Smooth muscle cell (in vitro differentiated cells): ENCODE data around the gene SOX5. TPM values are rescaled to one million over a fixed set of nuclear protein-coding genes. Genes with fewer than 3 reads are reported as not detected.

Source experiments
- DNase-seq: peaks from one replicate; lab custom pipeline; 2025; ENCODE audit not compliant: unreplicated experiment; lab: John Stamatoyannopoulos, UW
- H2AFZ ChIP-seq: fragments of 200-600 bp; sonication (generic); 2 replicates; pipeline ENCODE4 v1.6.0; 2016; ENCODE audit warnings: antibody characterized with exemption, low read depth, mild to moderate bottlenecking
- H3F3A ChIP-seq: fragments of 200-600 bp; sonication (generic); 2 replicates; pipeline ENCODE4 v1.6.0; 2017; ENCODE audit warnings: antibody characterized with exemption, low read depth
- H3K27ac ChIP-seq: fragments of 200-600 bp; sonication (generic); 2 replicates; pipeline ENCODE4 v1.5.1; 2016; ENCODE audit warnings: low read depth, mild to moderate bottlenecking
- H3K27me3 ChIP-seq: fragments of 200-600 bp; sonication (generic); 2 replicates; pipeline ENCODE4 v1.6.1; 2016; ENCODE audit warnings: low read depth, mild to moderate bottlenecking
- H3K36me3 ChIP-seq: fragments of 200-600 bp; sonication (generic); 2 replicates; pipeline ENCODE4 v1.5.1; 2016; ENCODE audit warnings: low read depth
- H3K4me1 ChIP-seq: fragments of 200-600 bp; sonication (generic); 2 replicates; pipeline ENCODE4 v1.5.1; 2016; ENCODE audit warnings: low read depth
- H3K4me2 ChIP-seq: fragments of 200-600 bp; sonication (generic); 2 replicates; pipeline ENCODE4 v1.6.0; 2016; ENCODE audit warnings: mild to moderate bottlenecking
- H3K4me3 ChIP-seq: fragments of 200-600 bp; sonication (generic); 2 replicates; pipeline ENCODE4 v1.5.1; 2016; ENCODE audit warnings: mild to moderate bottlenecking
- H3K79me2 ChIP-seq: fragments of 200-600 bp; sonication (generic); 2 replicates; pipeline ENCODE4 v1.6.0; 2016; ENCODE audit warnings: low read depth, mild to moderate bottlenecking
- H3K9ac ChIP-seq: fragments of 200-600 bp; sonication (generic); 2 replicates; pipeline ENCODE4 v1.6.0; 2016; ENCODE audit warnings: low read depth
- H3K9me3 ChIP-seq: fragments of 200-600 bp; sonication (generic); replicated peaks from 2 replicates; pipeline ENCODE4 v1.5.1; 2016; ENCODE audit warnings: low read depth
- H4K20me1 ChIP-seq: fragments of 200-600 bp; sonication (generic); 2 replicates; pipeline ENCODE4 v1.6.0; 2016; ENCODE audit warnings: low read depth
- WGBS: methylation state at CpG from one replicate; pipeline ENCODE4 v1.1.7; 2016; ENCODE audit warnings: low lambda C conversion rate; 5-methylcytosine and 5-hydroxymethylcytosine counted together
- polyA plus RNA-seq: library from polyadenylated mRNA; unstranded; fragments of >200 nt; fragmentation: Nextera tagmentation; extraction: Ambion mirVana; gene quantifications from 2 replicates; pipeline ENCODE4 v1.2.1, GENCODE V29; 2016
- total RNA-seq: library from RNA; depleted of rRNA; stranded (reverse); fragments of >200 nt; gene quantifications from 2 replicates; pipeline ENCODE4 v1.2.3, GENCODE V29; 2014
- TF ChIP-seq, protein P1 (sequence below): fragments of 200-600 bp; sonication (generic); IDR thresholded peaks from 2 replicates; pipeline ENCODE4 v1.5.1; 2017; ENCODE audit warnings: borderline replicate concordance, mild to moderate bottlenecking, antibody characterized with exemption; ENCODE audit not compliant: insufficient read depth, poor library complexity, severe bottlenecking

Gene SOX5
- total and polyA plus RNA-seq, 2 experiments from 2014 or later: 22.3 to 47.8 TPM

DNA sequence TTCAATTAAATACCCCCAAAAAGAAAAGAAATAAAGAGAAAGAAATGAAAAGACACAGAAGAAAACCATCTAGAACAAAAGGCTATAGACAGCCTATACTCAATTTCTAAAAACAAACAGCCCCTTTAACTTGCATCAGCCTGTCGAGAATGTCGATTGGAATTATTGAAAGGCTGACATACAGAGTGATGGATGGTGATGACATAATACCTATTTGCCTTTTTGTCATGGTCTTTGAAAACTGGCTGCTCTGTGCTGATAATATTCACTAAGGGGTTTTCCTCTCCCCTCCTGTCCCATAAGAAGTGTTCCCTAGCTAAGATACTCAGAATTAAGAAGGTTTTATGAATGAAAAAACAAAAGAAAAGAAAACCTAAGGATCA lies 393.7 kb downstream of the SOX5 start:
- Histone ChIP-seq H3K36me3 (peaks cover 6% of the 10 kb centered on the region), H3K4me2 (peak overlapping the region; percentile 44), H3F3A (no peaks in the 10 kb centered on the region), H3K27me3 (no peaks in the 10 kb centered on the region), H3K9ac (no peak overlapping the region), H3K27ac (no peak overlapping the region), H3K4me1 (peaks cover 10% of the 10 kb centered on the region), H2AFZ (no peak overlapping the region), H3K4me3 (no peak overlapping the region), H4K20me1 (peaks cover 5% of the 10 kb centered on the region), H3K79me2 (no peaks in the 10 kb centered on the region), H3K9me3 (no peaks in the 10 kb centered on the region)
- no peak for DNase-seq
- TF ChIP-seq, protein P1, sequence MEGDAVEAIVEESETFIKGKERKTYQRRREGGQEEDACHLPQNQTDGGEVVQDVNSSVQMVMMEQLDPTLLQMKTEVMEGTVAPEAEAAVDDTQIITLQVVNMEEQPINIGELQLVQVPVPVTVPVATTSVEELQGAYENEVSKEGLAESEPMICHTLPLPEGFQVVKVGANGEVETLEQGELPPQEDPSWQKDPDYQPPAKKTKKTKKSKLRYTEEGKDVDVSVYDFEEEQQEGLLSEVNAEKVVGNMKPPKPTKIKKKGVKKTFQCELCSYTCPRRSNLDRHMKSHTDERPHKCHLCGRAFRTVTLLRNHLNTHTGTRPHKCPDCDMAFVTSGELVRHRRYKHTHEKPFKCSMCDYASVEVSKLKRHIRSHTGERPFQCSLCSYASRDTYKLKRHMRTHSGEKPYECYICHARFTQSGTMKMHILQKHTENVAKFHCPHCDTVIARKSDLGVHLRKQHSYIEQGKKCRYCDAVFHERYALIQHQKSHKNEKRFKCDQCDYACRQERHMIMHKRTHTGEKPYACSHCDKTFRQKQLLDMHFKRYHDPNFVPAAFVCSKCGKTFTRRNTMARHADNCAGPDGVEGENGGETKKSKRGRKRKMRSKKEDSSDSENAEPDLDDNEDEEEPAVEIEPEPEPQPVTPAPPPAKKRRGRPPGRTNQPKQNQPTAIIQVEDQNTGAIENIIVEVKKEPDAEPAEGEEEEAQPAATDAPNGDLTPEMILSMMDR: no peak
- 63% methylated on average over 2 of the region's 2 CpGs for WGBS

DNA sequence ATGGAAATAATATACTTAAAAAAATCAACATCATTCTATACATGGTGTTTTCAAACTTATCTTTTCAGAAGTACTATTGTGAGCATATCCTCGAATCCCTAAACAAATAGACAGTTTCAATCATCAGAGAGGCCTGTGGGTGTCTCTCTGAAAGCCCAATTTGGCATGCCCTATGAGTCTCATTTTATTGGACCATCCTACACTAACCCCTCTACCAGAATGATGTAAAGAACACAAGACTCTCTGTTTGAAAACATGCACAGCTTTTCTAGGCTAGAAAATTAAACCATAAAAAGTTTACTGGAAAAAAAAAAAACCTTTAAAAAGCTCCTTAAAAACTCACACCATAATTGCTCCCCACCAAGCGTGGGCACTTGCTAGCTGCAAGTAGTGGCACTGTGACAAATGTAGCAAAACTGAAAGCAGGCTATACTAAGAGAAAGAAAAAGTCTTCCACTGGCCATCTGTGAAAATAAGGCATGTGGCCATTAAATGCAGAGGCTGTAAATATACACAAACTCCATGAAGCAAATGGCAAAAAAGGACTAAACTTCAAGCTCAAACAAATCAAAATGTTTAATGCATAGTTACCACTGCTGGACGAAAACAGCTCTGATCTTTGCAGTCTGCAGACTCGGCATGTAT lies 394.2 kb downstream of the SOX5 start:
- Histone ChIP-seq H2AFZ (no peak overlapping the region), H3K27me3 (no peaks in the 10 kb centered on the region), H3K9me3 (no peaks in the 10 kb centered on the region), H3K79me2 (no peaks in the 10 kb centered on the region), H3K27ac (no peak overlapping the region), H4K20me1 (peaks cover 5% of the 10 kb centered on the region), H3K4me1 (peaks cover 10% of the 10 kb centered on the region), H3K4me2 (peak overlapping the region; percentile 44), H3F3A (no peaks in the 10 kb centered on the region), H3K36me3 (peaks cover 3% of the 10 kb centered on the region), H3K9ac (no peak overlapping the region), H3K4me3 (no peak overlapping the region)
- WGBS: 72% methylated on average over 4 of the region's 4 CpGs
- TF ChIP-seq, protein P1: no peak
- DNase-seq: no peak

- Histone ChIP-seq H4K20me1 (peaks cover 5% of the 10 kb centered on the region), H2AFZ (no peak overlapping the region), H3K27ac (no peak overlapping the region), H3K9ac (no peak overlapping the region), H3K9me3 (no peaks in the 10 kb centered on the region), H3K4me2 (no peak overlapping the region), H3K4me1 (peaks cover 10% of the 10 kb centered on the region), H3F3A (no peaks in the 10 kb centered on the region), H3K27me3 (no peaks in the 10 kb centered on the region), H3K4me3 (no peak overlapping the region), H3K36me3 (peaks cover 3% of the 10 kb centered on the region), H3K79me2 (no peaks in the 10 kb centered on the region)
- no peak for DNase-seq
- WGBS: 90% methylated on average over 1 of the region's 1 CpG
- TF ChIP-seq, protein P1: no peak
Measured at GRCh38 chr12:23552417-23552816, 397.1 kb downstream of the SOX5 start.

DNA sequence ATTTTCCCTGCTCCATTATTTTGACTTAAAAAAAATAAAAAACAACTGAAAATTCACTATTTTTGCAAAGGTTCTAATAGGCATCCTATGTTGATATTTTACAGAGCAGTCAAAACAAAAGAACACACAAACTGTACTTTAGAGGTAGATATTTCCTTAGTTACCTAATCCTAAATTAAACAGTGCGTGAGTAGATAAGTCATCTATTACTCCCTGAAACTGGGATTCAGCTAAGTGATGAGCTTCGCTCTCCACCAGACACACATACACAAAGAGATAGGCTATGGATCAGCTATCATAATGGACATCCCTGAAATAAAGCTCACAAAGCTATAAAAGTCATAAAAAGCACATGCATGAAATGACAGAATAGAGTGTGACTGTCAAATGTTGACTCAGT lies 398.7 kb downstream of the SOX5 start:
- Histone ChIP-seq H3K4me1 (peaks cover 5% of the 10 kb centered on the region), H4K20me1 (no peaks in the 10 kb centered on the region), H3K4me3 (no peak overlapping the region), H3K79me2 (no peaks in the 10 kb centered on the region), H3K27ac (no peak overlapping the region), H3K27me3 (no peaks in the 10 kb centered on the region), H3K36me3 (no peaks in the 10 kb centered on the region), H2AFZ (no peak overlapping the region), H3K9ac (no peak overlapping the region), H3K4me2 (no peak overlapping the region), H3K9me3 (no peaks in the 10 kb centered on the region), H3F3A (no peaks in the 10 kb centered on the region)
- no peak for DNase-seq
- TF ChIP-seq, protein P1: no peak
- WGBS: 95% methylated on average over 2 of the region's 2 CpGs
